DOHH2 (cell line): Measurements from ENCODE around the gene MRPL10.
A peak's percentile ranks its signal among the peaks of the same experiment; 100 is the strongest.

Experiments
- H3F3A ChIP-seq: fragments of 200-600 bp; sonication (generic), shearing (Covaris generic); 2 replicates; pipeline ENCODE4 v1.6.0; 2016; ENCODE audit warnings: antibody characterized with exemption, mild to moderate bottlenecking; ENCODE audit not compliant: control insufficient read depth, insufficient read depth
- H3K27ac ChIP-seq: fragments of 200-600 bp; sonication (generic); 2 replicates; pipeline ENCODE4 v1.5.1; 2014; ENCODE audit warnings: low read depth, mild to moderate bottlenecking, low read length, moderate library complexity
- H3K27me3 ChIP-seq: fragments of 200-600 bp; sonication (generic); 2 replicates; pipeline ENCODE4 v1.6.1; 2014; ENCODE audit warnings: mild to moderate bottlenecking, low read length, mixed read lengths; ENCODE audit not compliant: control insufficient read depth
- H3K36me3 ChIP-seq: fragments of 200-600 bp; sonication (generic); 2 replicates; pipeline ENCODE4 v1.6.1; 2014; ENCODE audit warnings: mild to moderate bottlenecking, low read length, moderate library complexity, mixed read lengths; ENCODE audit not compliant: control insufficient read depth
- H3K4me1 ChIP-seq: fragments of 200-600 bp; sonication (generic); 2 replicates; pipeline ENCODE4 v1.6.1; 2014; ENCODE audit warnings: mild to moderate bottlenecking, low read length, mixed read lengths; ENCODE audit not compliant: control insufficient read depth
- H3K4me2 ChIP-seq: fragments of 200-600 bp; sonication (generic); 2 replicates; pipeline ENCODE4 v1.6.0; 2014; ENCODE audit warnings: mild to moderate bottlenecking, low read length, moderate library complexity
- H3K4me3 ChIP-seq: fragments of 200-600 bp; sonication (generic); 2 replicates; pipeline ENCODE4 v1.5.1; 2014; ENCODE audit warnings: mild to moderate bottlenecking, low read length, mixed read lengths
- H3K79me2 ChIP-seq: fragments of 200-600 bp; sonication (generic); 2 replicates; pipeline ENCODE4 v1.6.1; 2014; ENCODE audit warnings: mild to moderate bottlenecking, low read length, mixed read lengths; ENCODE audit not compliant: control insufficient read depth
- H3K9me2 ChIP-seq: fragments of 200-600 bp; sonication (generic); replicated peaks from 2 replicates; pipeline ENCODE4 v1.6.1; 2014; ENCODE audit warnings: mild to moderate bottlenecking, low read length, mixed read lengths; ENCODE audit not compliant: control insufficient read depth
- H3K9me3 ChIP-seq: fragments of 200-600 bp; sonication (generic); 2 replicates; pipeline ENCODE4 v1.6.1; 2014; ENCODE audit warnings: antibody characterized with exemption, low read length, mixed read lengths; ENCODE audit not compliant: control insufficient read depth, insufficient read depth
- H4K20me1 ChIP-seq: fragments of 200-600 bp; sonication (generic); 2 replicates; pipeline ENCODE4 v1.6.0; 2014; ENCODE audit warnings: low read depth, mild to moderate bottlenecking, antibody characterized with exemption, low read length, moderate library complexity; ENCODE audit not compliant: control insufficient read depth, insufficient read depth
- CTCF ChIP-seq: fragments of 200-600 bp; sonication (generic); IDR thresholded peaks from one replicate; pipeline ENCODE4 v1.5.1; 2014; ENCODE audit warnings: antibody characterized with exemption, mild to moderate bottlenecking, low read depth, low read length; ENCODE audit not compliant: poor library complexity, severe bottlenecking
- EZH2phosphoT487 ChIP-seq: fragments of 200-600 bp; sonication (generic); IDR thresholded peaks from 2 replicates; pipeline ENCODE4 v1.6.1; 2017; ENCODE audit warnings: borderline replicate concordance, mild to moderate bottlenecking, antibody characterized with exemption, low read length, moderate library complexity, mixed read lengths

MRPL10 gene

GRCh38 chr17:47845716-47846075, 14.4 kb upstream of the MRPL10 start:
- Histone ChIP-seq H4K20me1 (no peaks in the 10 kb centered on the region), H3K36me3 (no peaks in the 10 kb centered on the region), H3K79me2 (no peaks in the 10 kb centered on the region), H3K4me2 (no peak overlapping the region), H3K27me3 (peaks cover 28% of the 10 kb centered on the region), H3K4me3 (no peak overlapping the region), H3F3A (no peaks in the 10 kb centered on the region), H3K9me2 (no peaks in the 10 kb centered on the region), H3K27ac (no peak overlapping the region), H3K4me1 (peaks cover 14% of the 10 kb centered on the region), H3K9me3 (no peaks in the 10 kb centered on the region)
- TF ChIP-seq CTCF, result no peak
- TF ChIP-seq EZH2phosphoT487, result no peak

GRCh38 chr17:47844814-47845715, 13.7 kb upstream of the MRPL10 start:
- H3K4me3 ChIP-seq, result no peak overlapping the region
- TF ChIP-seq EZH2phosphoT487, result no peak
- TF ChIP-seq CTCF, result peak; percentile 58
- no peak overlapping the region for H3K4me2 ChIP-seq
- H3K4me1 ChIP-seq, result peaks cover 20% of the 10 kb centered on the region
- peaks cover 22% of the 10 kb centered on the region for H3K27me3 ChIP-seq
- no peaks in the 10 kb centered on the region for H3K9me3 ChIP-seq
- no peaks in the 10 kb centered on the region for H3K36me3 ChIP-seq
- no peaks in the 10 kb centered on the region; the same call in 1 of the 2 replicates for H3K79me2 ChIP-seq
- H3F3A ChIP-seq, result no peaks in the 10 kb centered on the region
- no peaks in the 10 kb centered on the region for H4K20me1 ChIP-seq
- H3K9me2 ChIP-seq, result no peaks in the 10 kb centered on the region
- no peak overlapping the region for H3K27ac ChIP-seq

GRCh38 chr17:47844227-47844626, 12.9 kb upstream of the MRPL10 start:
- peaks cover 22% of the 10 kb centered on the region for H3K4me1 ChIP-seq
- H3K79me2 ChIP-seq, result no peaks in the 10 kb centered on the region; the same call in 1 of the 2 replicates
- no peak overlapping the region for H3K4me2 ChIP-seq

More at GRCh38 chr17:47844227-47844626, 12.9 kb upstream of the MRPL10 start:
- TF ChIP-seq CTCF (no peak), EZH2phosphoT487 (no peak)
- H3K9me3 ChIP-seq, result no peaks in the 10 kb centered on the region
- no peaks in the 10 kb centered on the region for H4K20me1 ChIP-seq
- H3K4me3 ChIP-seq, result no peak overlapping the region
- H3F3A ChIP-seq, result no peaks in the 10 kb centered on the region
- peaks cover 14% of the 10 kb centered on the region; the same call in 1 of the 2 replicates for H3K27me3 ChIP-seq
- H3K27ac ChIP-seq, result no peak overlapping the region
- no peaks in the 10 kb centered on the region for H3K36me3 ChIP-seq
- H3K9me2 ChIP-seq, result no peaks in the 10 kb centered on the region
